D721Med (cell line): ENCODE measurements around the gene TMEM88.

Experiments used
- DNase-seq: peaks from one replicate; pipeline ENCODE4 v3.0.0; 2011; ENCODE audit warnings: low spot score; ENCODE audit not compliant: insufficient read length
- FAIRE-seq: peaks from 2 replicates; lab custom pipeline; 2011; peaks lifted over from hg19 to GRCh38; lab: Jason Lieb, UNC
- TF ChIP-seq, protein P1 (sequence below): IDR thresholded peaks from 2 replicates; pipeline ENCODE4 v1.5.1; 2012; ENCODE audit warnings: mild to moderate bottlenecking, control low read depth; ENCODE audit not compliant: insufficient read depth; ENCODE audit errors: missing control alignments

TMEM88 gene

DNA sequence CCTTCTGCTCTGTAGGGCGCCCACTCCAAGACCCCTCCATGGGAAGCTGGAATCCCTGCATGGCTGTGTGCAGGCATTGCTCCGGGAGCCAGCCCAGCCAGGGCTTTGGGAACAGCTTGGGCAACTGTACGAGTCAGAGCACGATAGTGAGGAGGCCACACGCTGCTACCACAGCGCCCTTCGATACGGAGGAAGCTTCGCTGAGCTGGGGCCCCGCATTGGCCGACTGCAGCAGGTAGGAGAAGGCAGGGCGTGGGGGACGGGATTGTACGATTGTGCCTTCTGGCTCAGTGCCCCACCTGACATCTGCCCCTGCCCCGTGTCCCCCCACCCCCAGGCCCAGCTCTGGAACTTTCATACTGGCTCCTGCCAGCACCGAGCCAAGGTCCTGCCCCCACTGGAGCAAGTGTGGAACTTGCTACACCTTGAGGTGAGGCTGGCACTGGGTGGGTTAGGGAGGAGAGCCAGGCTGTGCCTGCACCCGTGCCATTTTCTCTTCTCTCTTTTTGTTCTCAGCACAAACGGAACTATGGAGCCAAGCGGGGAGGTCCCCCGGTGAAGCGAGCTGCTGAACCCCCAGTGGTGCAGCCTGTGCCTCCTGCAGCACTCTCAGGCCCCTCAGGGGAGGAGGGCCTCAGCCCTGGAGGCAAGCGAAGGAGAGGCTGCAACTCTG is 8.7 kb upstream of the TMEM88 start:
- no peak for DNase-seq
- TF ChIP-seq, protein P1, sequence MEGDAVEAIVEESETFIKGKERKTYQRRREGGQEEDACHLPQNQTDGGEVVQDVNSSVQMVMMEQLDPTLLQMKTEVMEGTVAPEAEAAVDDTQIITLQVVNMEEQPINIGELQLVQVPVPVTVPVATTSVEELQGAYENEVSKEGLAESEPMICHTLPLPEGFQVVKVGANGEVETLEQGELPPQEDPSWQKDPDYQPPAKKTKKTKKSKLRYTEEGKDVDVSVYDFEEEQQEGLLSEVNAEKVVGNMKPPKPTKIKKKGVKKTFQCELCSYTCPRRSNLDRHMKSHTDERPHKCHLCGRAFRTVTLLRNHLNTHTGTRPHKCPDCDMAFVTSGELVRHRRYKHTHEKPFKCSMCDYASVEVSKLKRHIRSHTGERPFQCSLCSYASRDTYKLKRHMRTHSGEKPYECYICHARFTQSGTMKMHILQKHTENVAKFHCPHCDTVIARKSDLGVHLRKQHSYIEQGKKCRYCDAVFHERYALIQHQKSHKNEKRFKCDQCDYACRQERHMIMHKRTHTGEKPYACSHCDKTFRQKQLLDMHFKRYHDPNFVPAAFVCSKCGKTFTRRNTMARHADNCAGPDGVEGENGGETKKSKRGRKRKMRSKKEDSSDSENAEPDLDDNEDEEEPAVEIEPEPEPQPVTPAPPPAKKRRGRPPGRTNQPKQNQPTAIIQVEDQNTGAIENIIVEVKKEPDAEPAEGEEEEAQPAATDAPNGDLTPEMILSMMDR, result no peak
- no peak for FAIRE-seq

DNA sequence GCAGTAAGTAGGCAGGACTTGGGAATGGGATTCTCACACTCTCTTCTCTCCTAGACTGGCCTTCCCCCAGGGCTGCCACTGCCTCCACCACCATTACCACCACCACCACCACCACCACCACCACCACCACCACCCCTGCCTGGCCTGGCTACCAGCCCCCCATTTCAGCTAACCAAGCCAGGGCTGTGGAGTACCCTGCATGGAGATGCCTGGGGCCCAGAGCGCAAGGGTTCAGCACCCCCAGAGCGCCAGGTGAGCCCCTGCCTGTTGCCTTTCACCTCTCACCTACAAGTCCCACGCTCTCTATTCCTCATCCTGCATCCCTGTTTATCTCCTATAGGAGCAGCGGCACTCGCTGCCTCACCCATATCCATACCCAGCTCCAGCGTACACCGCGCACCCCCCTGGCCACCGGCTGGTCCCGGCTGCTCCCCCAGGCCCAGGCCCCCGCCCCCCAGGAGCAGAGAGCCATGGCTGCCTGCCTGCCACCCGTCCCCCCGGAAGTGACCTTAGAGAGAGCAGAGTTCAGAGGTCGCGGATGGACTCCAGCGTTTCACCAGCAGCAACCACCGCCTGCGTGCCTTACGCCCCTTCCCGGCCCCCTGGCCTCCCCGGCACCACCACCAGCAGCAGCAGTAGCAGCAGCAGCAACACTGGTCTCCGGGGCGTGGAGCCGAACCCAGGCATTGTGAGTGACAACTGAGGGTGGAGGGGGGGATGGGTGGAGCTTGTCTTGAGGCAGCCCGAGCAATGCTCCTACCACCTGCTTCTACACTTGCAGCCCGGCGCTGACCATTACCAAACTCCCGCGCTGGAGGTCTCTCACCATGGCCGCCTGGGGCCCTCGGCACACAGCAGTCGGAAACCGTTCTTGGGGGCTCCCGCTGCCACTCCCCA is 7.9 kb upstream of the TMEM88 start:
- DNase-seq, result no peak
- FAIRE-seq, result no peak
- TF ChIP-seq, protein P1, result no peak

DNA sequence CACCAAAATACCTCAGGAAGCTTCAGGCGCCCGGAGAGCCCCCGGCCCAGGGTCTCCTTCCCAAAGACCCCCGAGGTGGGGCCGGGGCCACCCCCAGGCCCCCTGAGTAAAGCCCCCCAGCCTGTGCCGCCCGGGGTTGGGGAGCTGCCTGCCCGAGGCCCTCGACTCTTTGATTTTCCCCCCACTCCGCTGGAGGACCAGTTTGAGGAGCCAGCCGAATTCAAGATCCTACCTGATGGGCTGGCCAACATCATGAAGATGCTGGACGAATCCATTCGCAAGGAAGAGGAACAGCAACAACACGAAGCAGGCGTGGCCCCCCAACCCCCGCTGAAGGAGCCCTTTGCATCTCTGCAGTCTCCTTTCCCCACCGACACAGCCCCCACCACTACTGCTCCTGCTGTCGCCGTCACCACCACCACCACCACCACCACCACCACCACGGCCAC is 6.7 kb upstream of the TMEM88 start:
- FAIRE-seq, result no peak
- TF ChIP-seq, protein P1, result no peak
- no peak for DNase-seq

DNA sequence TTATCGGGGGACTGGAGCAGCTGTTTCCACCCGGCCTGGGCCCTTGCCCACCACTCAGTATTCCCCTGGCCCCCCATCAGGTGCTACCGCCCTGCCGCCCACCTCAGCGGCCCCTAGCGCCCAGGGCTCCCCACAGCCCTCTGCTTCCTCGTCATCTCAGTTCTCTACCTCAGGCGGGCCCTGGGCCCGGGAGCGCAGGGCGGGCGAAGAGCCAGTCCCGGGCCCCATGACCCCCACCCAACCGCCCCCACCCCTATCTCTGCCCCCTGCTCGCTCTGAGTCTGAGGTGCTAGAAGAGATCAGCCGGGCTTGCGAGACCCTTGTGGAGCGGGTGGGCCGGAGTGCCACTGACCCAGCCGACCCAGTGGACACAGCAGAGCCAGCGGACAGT is 6.1 kb upstream of the TMEM88 start:
- DNase-seq (no peak), FAIRE-seq (no peak)
- TF ChIP-seq, protein P1, result no peak

DNA sequence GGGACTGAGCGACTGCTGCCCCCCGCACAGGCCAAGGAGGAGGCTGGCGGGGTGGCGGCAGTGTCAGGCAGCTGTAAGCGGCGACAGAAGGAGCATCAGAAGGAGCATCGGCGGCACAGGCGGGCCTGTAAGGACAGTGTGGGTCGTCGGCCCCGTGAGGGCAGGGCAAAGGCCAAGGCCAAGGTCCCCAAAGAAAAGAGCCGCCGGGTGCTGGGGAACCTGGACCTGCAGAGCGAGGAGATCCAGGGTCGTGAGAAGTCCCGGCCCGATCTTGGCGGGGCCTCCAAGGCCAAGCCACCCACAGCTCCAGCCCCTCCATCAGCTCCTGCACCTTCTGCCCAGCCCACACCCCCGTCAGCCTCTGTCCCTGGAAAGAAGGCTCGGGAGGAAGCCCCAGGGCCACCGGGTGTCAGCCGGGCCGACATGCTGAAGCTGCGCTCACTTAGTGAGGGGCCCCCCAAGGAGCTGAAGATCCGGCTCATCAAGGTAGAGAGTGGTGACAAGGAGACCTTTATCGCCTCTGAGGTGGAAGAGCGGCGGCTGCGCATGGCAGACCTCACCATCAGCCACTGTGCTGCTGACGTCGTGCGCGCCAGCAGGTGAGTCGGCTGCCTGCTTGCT is 5.6 kb upstream of the TMEM88 start:
- TF ChIP-seq, protein P1, result no peak
- DNase-seq (peak; percentile 7), FAIRE-seq (no peak)

DNA sequence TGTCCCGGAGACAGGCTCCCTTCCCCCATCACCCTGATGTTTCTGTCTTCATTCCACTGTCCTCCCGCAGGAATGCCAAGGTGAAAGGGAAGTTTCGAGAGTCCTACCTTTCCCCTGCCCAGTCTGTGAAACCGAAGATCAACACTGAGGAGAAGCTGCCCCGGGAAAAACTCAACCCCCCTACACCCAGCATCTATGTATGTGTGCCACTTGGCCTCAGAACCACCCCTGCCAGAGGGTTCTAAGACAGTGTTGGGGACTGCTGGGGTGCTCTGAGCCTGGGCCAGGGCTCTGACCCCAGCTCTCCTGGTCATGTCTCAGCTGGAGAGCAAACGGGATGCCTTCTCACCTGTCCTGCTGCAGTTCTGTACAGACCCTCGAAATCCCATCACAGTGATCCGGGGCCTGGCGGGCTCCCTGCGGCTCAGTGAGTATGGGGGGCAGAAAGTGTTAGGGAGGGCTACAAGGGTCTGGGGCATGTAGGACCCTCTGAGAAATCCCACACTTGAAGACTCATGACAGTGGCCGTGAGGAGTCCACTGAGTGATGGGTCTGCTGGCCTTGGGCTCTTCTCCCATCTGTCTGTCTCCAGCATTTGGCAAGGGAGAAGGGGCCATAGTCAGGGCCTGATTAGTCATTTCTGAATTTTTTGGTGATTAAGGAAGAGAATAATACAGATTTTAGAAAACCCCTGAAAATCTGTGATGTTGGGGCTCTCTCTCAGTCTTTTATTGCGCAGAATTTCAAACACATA is 4.9 kb upstream of the TMEM88 start:
- TF ChIP-seq, protein P1, result no peak

More for the DNA sequence above, 4.9 kb upstream of the TMEM88 start:
- FAIRE-seq (no peak), DNase-seq (peak; percentile 1)
